Measurements from ENCODE around the gene RXRA.

The RXRA gene

DNA sequence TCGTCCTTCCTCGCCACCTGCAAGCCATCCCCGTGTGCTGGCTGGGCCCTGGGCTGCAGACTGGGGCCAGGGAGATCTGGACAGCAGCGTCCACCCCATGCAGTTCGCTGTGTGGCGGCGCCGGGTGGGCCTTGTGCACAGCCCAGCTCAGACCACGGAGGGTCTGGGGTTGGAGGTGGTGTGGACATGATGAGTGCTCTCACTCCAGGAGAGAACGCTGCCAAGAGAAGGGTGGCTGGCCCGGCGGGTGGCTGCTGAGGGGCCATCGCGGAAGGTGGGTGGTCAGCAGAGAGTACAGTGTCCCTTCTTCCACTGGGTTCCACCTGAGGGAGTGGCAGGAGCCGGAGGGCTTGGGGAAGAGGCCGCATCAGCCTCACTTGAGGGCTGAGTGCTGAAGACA, 44.4 kb downstream of the RXRA start:
- no peak for DNase-seq

DNA sequence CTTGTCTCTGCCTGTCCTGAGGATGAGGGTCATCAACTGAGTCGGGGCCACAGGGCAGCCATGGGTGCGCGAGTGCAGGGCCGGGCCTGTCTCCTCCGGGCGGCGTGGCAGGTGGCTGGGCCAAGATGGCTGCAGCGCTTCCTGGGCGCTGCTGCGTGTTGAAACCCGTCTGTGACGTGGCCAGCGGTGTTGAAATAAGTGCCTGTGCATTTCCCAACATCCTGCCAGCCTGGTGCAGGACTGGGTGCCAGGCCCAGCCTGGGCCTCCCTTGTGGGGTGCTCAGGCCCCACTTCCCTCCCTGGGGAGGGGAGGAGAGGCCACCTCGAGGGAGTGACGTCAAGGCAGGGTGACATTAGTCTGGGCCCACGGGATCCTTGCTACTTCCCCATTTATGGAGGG, 45.5 kb downstream of the RXRA start:
- DNase-seq: peak; percentile 45 to 83

DNA sequence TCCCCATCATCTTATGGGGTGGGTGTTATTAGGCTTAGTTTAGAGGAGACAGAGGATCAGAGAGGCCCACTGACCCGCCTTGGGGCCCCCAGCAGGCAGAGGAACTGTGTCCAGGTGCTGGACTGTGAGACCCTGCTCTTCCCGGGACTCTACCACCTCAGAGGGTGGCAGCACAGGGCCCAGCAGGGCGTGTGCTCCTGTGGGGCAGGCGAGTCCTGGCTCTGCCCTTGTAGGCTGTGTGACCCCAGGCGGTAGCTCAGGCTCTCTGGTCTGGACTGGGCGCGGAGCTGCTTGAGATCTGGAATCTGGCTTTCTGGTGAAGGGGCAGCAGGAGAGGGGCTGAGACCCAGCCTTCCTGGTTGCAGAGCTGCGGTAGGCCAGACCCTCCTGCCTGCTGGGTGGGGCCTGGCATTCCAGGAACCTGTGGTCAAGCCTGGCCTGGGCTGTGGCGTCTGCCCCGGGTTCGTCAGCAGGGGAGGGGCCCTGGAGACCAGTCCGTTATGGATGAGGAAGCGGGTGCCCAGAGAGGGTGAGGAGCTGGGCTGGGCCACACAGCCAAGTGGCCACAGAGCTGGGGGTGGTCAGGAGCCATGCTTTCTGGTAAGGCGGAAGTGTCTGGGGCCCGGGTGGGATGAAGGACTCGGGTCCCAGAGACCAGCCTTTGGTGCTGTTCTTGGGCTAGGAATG, 46.5 kb downstream of the RXRA start:
- peak in 1 of 2 donors; percentile 69 for DNase-seq

DNA sequence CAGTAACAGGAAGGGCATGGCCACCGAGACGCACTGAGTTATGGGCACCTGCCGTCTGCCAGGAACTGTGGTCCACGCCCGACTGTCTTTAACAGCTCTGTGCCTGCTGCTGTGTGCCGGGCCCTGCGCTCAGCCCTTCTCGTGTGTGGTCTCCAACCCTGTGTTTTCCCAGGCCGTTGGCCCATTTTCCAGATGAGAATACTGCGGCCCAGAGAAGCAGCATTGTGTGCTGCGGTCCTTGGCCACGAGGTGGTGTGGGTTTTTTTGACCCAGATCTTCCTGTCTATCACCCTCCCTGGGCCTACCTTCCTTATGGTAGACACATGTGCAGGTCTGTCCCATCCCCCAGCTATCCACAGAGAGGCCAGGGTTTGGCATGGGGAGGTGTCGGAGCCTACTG, 47.0 kb downstream of the RXRA start:
- DNase-seq: no peak

DNA sequence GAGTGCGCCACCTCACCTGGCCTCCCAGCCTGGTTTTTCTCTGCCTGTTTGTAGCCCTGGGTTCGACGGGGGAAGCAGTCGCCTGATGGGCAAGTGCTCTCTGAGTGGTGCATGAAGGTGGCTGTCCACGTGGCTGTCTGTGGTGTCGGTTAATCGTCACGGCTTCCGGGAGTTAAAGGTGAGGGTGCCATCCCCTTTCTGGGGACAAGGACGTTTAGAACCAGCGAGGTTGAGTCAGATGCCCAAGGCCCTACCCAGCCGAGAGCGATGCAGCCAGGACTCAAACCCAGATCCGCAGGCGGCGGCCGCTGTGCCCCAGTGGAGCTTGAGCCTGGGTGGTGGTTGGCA, 47.7 kb downstream of the RXRA start:
- DNase-seq: no peak

DNA sequence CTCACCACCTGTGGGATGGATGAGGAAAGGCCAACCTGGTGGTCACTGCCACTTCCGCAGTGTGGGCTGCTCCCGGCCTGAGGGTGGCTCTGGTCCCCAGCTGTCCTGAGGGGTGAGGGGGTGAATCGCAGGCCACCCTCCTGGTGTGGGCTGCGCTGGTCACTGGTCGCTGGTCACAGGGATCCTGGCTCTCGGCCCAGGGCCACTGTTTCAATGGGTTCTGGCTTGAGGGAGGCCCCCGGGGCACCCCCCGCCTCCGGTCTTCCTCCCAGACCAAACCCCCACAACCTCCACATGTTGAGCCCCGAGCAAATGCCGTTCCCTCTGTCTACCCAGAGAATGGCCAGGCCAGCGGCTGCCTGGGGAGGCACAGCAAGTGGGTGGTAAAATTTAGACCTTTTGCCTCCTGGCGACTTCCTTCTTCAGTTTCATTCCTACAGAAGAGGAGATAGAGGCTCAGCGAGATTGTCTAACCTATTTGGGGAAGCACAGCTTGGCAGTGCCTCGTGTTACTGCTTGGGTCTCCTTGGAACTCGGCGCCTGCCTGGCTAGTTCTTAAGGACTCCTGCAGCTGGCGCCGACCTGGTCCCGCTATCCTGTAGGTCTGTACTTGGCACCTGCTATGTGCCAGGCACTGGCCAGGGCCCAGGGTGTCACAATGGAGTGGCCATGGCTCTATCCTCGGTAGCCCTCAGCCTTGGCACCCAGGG, 48.2 kb downstream of the RXRA start:
- no peak for DNase-seq

DNA sequence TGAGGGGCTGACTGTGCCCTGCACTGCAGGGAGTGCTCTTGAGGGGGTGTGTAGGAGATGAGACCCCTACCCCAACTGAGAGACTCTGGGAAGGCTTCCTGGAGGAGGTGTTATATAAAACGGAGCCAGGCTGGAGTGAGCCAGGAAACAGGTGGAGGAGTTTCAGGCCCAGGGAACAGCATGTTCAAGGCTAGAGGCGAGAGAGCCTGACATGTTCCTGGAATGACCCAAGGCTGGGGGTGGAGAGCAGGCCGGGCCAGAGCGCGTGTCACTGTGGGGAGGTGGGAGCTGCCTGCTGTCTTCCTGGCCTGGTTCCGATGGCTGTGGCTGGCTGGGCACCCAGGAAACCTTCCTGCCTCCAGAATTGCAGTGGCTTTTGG, 48.7 kb downstream of the RXRA start:
- no peak for DNase-seq

DNA sequence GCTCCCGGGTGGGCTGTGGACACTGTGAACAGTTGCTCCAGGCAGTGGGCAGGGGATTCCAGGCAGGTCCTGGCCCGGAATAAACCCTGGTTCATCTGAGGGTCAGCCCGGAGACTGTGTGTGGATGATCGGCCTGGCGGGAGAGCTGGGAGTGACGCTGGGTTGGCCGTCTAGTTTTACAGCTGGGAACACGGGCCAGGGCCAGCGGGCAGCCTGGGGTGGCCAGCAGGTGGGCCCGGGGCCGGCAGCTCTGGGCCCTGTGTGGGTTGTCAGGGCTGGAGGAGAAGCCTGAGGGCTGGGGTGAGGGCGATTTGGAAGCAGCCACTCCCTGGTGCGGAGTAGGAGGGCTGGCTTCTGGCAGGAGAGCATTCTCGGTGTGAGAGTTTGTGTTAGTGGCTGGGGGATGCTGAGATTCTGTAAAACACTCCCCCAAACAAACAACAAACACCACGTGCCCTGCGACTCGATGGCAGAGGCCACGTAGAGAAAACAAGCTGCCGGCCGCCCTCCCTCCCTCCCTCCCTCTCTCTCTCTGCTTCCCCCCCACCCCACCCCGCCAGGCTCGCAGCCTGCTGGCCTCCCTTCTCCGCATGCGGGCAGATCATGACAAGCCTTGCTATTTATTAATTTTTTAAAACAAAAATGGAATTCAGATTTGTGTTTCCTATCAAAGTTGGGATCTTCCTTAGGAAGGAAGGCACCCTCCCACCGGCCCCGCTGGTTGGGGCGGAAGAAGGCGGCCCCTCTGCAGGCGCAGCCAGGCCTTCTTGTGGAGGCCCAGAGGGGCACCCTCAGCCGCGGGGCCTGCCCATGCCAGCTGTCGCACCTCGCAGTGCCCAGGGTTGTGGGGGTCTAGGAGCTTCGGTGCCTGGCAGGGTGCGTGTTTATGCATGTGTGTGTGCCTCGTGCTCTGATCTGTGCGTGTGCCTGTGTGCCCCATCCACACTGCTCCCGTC, 49.5 kb downstream of the RXRA start:
- no peak for DNase-seq

DNA sequence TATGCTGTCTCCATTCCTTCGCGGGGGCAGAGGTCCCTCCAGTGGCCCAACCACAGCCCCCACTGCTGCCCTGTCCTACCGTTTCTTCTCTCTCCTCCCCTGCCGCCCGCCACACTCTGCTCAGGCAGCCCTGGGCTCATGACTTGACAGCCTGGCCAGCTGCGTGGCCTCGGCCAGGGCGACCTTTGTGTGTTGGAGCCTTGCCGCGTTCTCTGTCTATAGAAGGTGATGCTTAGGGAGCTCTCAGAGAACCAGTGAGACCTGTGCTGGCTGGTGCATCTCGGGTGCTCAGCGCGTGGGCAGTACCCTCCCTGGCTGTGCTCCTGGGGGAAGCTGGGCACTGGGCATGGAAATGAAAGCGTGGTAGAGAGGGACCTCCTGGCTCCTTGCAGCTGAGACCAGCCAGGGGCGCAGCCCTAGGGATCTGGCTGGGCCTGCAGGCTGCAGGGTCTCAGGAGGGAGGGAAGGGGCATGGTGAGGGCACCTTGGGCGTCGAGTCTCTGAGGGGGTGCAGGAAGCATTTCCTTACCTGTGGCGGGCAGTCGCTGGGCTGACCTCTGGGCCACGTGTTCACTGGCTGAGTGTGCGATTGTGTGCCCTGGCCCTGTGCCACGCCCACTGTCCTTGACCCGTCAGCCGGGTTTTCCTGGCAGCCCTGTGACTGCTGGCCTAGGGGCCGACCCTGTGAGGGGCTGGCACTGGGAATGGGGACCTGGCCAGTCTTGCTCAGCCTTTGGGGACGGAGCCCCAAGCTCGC, 50.3 kb downstream of the RXRA start:
- DNase-seq: no peak

DNA sequence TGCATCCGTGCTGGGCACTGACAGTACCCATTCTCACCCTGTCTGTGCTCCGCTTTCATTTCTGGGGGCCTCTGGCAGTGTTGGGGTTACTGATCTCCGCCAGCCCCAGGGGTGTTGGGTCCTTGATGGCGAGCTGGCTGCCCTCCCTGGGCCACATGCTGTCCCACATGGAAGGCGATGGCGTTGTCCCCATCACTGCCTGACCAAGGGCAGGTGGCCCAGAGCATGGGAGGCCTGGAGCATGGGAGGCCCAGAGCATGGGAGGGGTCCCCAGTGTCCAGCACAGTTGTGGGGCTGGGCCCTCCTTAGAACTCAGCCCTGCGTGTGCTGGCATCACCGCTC, 50.9 kb downstream of the RXRA start:
- DNase-seq: no peak

DNA sequence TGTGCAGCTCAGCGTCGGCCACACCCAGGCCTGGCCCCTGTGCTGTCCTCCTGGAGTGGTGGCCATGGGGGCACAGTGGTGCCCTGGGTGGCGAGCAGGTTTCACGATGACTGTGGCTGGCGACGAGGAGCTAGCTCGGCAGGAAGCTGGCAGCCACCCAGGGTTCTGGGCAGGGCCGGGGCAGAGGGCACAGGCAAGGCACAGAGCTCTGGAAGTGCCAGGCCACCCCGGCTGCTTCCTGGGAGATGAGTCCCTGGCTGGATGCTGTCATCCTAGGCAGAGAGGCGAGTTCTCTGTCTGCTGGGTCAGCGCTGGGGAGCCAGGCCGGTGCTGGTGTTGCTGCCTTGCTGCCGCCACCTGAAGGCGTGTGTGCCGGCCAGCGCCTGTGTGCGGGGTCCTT, 51.7 kb downstream of the RXRA start:
- no peak for DNase-seq

DNA sequence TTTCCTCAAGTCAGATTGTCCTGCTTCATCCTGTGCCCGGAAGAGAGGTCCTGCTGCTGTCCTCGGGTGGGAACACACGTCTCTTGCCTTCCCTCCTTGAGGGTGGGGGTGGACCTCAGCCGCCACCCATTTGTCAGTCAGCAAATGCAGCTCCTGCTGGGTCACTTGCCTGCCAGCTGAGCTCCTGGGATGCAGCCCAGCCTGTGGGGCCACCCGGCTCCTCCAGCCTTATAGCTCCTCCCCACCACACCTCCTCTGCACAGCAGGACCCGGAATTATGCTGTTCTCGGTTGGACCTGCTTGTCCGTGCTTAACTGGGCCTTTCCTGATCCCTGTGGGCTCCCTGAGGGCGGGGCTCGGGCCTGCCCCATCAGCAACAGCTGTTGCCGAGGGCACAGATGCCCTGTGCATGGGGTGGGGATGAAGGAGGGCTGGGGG, 52.7 kb downstream of the RXRA start:
- no peak for DNase-seq

DNA sequence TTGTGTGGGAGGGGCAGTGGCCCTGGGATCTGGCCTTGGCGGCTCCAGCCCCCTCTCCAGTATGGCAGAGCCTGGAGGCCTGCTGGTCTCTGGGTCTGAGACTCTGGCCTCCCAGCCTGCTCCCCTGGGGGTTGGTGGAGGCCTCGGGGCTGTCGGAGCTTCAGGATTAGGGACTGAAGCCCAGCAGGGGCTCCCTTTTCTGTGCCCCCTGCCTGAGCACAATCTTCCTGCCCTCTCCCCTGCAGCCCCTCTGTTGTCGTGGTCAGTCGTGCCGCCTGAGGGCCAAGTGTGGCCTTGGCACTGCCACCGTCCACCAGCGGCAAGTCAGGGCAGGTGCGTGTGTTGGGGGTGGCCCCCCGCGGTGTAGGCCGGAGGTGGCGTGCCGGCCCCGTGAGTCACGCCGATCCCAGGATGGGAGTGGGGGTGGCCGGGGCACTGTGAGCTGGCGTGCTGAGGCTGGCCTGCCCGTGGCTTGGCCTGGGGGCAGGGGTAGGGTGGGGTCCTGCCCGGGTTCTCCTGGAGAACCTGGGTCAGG, 53.6 kb downstream of the RXRA start:
- DNase-seq: no peak

DNA sequence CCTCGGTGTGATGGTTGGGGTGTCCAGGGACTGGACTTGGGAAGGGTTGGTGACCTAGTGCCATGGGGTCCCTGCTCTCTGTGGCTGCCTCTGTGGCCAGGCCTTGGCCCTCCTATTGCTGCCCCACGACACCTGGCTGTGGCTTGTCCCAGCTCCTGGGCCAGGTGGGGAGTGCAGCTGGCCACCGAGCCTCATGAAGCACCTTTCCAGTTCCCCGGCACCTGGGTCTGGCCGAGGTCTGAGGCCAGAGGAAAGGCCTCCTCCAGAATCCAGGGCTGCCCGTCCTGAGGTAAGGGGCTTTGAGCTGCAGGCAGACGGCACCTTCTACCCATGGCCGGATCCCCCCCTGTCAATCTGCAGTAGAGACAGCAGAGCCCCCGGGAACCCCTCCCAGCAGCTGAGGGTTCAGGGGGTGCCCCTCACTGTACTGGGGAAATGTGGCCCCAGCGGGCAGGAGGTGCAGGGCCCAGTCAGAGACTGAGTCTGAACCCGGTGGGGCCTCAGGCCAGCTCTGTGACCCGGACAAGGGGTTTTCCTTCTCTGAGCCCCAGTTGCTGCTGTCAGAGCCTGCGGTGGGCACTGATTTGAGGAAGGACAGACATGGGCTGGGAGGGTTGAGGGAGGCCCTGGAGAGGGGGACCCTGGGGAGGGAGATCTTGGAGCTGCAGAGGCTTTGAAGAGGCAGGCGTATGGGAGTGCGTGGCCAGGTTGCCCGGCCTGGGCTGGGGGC, 54.5 kb downstream of the RXRA start:
- DNase-seq: no peak

DNA sequence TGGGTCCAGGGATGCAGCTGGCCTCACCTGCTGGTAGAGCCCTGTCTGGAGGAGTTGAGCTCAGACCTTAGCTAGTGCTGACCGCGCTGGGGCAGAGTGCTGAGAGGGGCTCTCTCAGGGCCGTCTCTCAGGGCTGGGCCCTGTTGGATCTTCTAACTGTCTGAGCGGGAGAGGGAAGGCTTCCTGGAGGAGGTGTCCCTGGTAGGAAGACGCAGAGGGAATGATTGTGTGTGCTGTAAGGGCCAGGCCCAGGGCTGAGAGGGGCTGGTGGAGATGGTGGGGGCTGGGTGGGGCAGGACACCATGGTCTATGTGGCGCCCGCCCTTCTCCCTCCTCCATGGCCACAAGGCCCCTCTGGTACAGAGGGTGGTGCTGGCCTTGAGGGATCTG, 55.0 kb downstream of the RXRA start:
- DNase-seq: no peak

DNA sequence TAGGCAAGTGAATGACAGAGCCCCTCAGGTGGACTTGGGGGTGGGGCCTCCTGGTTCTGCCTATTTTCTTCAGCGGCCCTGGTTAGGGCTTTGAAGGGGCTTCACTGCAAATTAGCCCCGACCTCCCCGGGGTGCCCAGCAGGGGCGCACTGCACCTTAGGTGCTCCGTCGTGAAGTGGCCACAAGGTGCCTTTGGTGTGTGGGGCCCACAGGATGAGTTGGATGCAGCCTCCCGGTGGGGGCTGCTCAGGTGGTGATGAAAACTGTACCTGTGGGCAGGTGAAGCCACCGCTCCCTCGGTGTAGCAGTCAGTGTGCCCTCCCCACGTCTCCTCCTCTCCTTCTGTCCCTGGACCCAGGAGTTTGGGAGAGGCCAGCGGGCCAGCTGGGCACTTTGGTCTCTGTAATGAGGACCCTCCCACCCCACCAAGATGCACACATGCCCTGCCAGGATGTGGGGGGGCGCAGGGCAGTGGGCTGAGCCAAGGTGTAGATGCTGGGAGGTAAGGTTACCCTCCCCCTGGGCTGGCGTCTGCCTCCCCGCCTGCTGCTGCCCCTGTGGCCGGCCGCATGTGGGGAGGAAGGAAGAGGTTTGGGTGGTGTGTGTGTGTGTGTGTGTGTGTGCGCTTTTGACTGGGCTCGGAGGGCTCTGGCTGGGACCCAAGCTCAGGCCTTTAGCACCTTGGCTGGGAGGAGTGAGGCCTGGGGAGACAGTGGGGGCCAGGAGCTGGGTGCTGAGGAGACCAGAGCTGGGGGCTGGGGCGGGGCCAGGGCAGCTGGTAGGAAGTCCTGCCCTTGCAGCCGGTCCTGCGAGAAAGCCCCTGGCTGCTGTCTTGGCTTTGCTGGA, 55.6 kb downstream of the RXRA start:
- DNase-seq: peak; percentile 68 to 76

DNA sequence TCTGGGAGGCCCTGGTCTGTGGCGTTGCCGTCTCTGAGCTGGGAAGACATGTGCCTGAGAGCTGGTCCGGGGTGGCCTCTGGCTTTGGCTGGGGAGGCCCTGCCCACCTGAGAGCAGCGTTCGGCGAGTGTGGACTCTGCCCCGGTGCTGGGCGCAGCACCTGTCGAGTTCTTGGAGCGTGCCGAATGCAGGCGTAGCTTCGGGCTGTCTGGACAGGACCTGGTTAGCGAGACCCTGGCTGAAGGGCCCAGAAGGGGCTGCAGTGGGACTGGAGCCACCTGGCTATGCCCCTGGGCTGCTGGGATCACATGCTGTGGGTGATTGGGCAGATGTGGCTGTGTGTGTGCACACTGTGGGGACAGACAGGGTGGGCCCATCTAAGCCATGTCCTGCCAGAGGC, 56.5 kb downstream of the RXRA start:
- no peak for DNase-seq

DNA sequence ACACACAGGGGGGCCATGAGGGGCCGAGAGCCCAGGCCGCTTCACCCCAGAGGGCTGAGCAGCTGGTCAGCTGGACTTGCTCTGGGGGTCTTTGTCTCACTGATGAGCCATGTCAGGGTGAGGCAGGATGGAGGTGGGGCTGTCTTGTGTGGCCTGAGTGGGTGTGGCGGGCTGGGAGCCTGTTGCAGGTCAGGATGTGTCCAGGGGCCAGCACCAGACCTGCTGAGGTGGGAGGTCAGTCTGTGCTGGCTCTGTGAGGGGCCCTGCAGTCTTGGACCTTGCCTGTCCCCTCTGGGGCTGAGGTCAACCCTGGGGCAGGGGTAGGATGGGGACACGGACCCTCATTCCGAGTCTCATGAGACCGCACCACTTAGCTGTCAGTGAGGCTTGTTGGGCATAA, 56.9 kb downstream of the RXRA start:
- DNase-seq: no peak

DNA sequence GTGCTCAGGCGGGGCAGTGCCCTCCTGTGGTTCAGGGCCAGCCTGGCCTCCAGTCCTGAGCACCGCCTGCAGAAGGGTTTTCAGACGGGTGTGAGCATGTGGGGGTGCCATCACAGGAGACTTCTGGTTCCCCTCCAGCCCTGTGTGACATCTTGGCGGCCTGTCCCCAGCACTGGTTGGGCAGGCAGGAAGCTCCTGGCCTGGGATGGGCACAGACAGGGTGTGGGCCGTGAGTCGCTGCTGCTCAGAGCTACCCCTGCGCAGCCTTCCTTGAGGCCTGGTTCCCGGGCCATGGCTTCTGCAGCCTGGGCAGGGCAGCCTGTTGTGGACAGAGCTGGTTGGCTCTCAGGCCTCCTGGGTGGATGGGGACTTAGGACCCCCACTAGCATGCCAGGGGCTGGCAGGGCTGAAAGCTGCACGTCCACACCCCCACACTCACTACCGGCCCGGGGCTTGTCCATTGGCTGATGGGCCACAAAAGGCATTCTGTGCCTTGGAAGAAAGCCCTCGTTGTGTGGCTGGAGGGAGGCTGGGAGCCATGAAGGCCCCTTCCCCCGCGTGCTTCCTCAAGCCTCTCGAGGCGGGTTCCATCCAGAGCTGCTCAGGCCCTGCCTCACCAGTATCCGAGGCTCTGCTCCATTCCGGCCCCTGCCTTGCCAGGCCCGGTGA, 58.7 kb downstream of the RXRA start:
- DNase-seq: no peak

DNA sequence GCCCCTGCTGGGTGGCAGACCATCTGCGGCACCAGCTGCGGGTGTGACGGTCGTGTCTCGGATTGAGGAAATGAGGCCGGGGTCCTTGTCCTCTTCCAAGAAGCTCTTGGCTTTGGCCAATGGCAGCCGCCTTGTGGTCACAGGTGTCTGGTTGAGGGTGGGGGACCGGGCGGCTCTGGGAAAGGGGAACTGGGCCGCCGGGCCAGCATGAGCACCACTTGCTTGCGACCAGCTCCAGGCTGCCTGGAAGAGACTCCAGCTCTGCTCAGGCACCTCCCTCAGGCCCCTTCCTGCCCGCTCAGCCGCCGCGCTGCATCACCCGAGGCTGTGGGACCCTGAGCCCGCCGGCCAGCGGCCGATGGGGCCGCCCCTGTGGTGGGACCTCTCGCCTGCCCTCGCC, 59.7 kb downstream of the RXRA start:
- peak in 1 of 2 donors; percentile 14 for DNase-seq

Measured in CD4-positive, alpha-beta T cell treated with Interferon alpha-2 for 1 hour (primary cell).